ENCODE data around the gene TNFRSF6B. TPM values are rescaled to one million over a fixed set of nuclear protein-coding genes. Genes with fewer than 3 reads are reported as not detected.

The TNFRSF6B gene
- total RNA-seq, 1 experiment from 2014 or later, result not detected

DNA sequence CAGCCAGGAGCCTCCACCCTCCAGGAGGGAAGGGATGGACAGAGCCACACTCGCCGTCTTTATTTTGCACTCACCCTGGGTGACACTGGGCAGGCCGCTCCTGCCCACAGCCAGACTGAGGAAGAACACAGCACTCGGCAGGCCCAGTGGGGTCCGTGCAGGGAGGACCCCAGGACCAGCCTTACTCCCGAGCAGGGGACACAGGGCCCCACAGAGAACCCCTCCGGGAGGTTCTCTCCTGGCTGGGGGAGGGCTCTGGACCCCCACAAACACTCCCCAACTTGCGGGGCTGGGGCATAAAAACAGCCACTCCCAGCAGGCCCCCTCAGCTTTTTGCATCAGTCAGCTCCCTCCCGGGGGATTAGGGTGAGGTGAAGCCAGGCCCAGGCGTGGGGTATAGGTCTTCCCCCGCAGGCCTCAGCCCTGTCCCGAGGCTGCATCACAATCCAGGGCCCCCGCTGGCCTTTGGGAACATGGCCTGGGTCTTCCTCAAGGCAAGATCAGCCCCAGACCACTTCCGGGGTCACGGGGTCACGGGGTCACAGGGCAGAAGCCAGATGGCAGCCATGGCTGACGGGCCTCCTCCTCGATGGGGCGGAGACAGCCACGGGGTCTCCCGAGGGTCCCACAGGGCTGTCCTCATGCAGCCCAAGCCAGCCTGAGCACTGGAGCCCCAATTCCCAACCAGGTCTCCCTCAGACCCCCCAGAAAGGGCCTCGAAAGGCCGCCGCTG lies 3.2 kb downstream of the TNFRSF6B start:
- DNase-seq (ENCODE audit: low read depth, low spot score), result no peak
- H3K27ac ChIP-seq (ENCODE audit: low read length), result peak overlapping the region; percentile 77
- H3K4me3 ChIP-seq (ENCODE audit: low read depth in 2 of 2, low read length in 2 of 2), result no peak overlapping the region
- no peaks in the 10 kb centered on the region for H3K9me3 ChIP-seq (ENCODE audit: control insufficient read depth, insufficient read depth, low read depth, low read length)
- H3K36me3 ChIP-seq (ENCODE audit: control insufficient read depth, insufficient read depth, low read length), result no peaks in the 10 kb centered on the region
- ChIA-PET POLR2A (interaction anchor here (0.7 kb wide), 1 partner anchor 44 kb away, joined by 3 read pairs; no protein-coding TSS in a partner anchor), CTCF (no interaction called here)
- BruUV-seq (replicated peaks), result TSS peak; percentile 68
- no peaks in the 10 kb centered on the region for H3K27me3 ChIP-seq (ENCODE audit: control insufficient read depth, insufficient read depth, low read length)
- ATAC-seq, result peak; percentile 30
- in situ Hi-C loops (cut with HindIII; ENCODE audit: low pct_unique_long_range_greater_than_20kb, low sequenced_read_pairs) (no loop called here), intact Hi-C loops (cut with micrococcal nuclease; ENCODE audit: unreplicated experiment) (no loop called here)
- TF ChIP-seq POLR2AphosphoS5 (IDR thresholded peaks at IDR 0.05; ENCODE audit: low read depth, low read length), result 0 out of 2 replicates have a peak, but pooled peaks have one; percentile 16
- no peak for TF ChIP-seq TCF7L2 (IDR thresholded peaks at IDR 0.05; ENCODE audit: low read depth, low read length)
- H3K4me1 ChIP-seq (ENCODE audit: control insufficient read depth, insufficient read depth, low read length), result peaks cover 64% of the 10 kb centered on the region

DNA sequence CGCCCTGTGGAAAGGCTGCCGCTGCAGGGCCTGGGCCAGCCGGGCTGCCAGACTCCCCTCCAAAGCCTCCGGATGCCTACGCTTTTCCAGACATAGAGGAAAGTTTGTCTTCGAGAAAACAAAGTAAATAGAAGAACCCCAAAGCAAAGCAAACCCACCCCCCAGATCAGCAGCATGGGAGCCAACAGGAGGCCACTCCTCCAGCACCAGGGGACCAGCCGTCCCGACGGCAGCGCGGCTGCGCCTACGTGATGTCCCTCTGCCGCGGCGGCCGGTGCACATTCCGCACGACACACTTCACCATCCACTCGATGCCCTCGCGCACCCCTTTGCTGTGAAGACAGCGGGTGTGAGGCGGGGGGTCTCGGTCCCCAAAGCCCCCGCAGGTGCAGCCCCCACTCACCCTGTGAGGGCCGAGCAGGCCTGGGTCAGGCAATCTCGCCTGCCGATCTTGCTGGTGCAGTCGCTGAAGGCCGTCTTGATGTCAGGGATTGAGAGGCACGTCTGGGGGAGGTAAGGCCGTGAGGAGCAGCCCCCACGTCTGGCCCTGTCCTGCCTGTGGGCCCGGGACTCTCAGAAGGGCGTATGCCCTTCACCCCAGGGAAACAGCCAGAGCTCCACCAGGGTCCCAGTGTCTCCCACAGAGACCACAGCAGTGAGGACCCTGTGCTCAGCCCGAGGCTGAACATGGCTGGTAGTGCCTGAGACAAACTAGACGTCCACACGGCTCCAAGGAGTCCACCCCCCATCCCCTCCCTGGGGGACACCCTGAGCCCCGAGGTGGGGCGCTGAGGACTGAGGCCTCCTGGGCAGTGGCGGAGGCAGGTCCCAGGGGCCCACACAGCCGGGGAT lies 4.0 kb downstream of the TNFRSF6B start:
- no peaks in the 10 kb centered on the region for H3K9me3 ChIP-seq (ENCODE audit: control insufficient read depth, insufficient read depth, low read depth, low read length)
- H3K4me3 ChIP-seq (ENCODE audit: low read depth in 2 of 2, low read length in 2 of 2), result no peak overlapping the region
- POLR2A ChIA-PET, result no interaction called here
- DNase-seq (ENCODE audit: low read depth, low spot score) (no peak), ATAC-seq (no peak)
- intact Hi-C loops (cut with micrococcal nuclease; ENCODE audit: unreplicated experiment) (no loop called here), in situ Hi-C loops (cut with HindIII; ENCODE audit: low pct_unique_long_range_greater_than_20kb, low sequenced_read_pairs) (no loop called here)
- no peaks in the 10 kb centered on the region for H3K27me3 ChIP-seq (ENCODE audit: control insufficient read depth, insufficient read depth, low read length)
- TF ChIP-seq, protein P1, sequence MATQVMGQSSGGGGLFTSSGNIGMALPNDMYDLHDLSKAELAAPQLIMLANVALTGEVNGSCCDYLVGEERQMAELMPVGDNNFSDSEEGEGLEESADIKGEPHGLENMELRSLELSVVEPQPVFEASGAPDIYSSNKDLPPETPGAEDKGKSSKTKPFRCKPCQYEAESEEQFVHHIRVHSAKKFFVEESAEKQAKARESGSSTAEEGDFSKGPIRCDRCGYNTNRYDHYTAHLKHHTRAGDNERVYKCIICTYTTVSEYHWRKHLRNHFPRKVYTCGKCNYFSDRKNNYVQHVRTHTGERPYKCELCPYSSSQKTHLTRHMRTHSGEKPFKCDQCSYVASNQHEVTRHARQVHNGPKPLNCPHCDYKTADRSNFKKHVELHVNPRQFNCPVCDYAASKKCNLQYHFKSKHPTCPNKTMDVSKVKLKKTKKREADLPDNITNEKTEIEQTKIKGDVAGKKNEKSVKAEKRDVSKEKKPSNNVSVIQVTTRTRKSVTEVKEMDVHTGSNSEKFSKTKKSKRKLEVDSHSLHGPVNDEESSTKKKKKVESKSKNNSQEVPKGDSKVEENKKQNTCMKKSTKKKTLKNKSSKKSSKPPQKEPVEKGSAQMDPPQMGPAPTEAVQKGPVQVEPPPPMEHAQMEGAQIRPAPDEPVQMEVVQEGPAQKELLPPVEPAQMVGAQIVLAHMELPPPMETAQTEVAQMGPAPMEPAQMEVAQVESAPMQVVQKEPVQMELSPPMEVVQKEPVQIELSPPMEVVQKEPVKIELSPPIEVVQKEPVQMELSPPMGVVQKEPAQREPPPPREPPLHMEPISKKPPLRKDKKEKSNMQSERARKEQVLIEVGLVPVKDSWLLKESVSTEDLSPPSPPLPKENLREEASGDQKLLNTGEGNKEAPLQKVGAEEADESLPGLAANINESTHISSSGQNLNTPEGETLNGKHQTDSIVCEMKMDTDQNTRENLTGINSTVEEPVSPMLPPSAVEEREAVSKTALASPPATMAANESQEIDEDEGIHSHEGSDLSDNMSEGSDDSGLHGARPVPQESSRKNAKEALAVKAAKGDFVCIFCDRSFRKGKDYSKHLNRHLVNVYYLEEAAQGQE (IDR thresholded peaks at IDR 0.05; ENCODE audit: insufficient read depth in 1 of 2, low read depth in 2 of 2, low read length in 1 of 2), result no peak
- TF ChIP-seq POLR2AphosphoS5 (IDR thresholded peaks at IDR 0.05; ENCODE audit: low read depth, low read length), result peak; percentile 35; the same call in 1 of the 2 replicates
- no peak for TF ChIP-seq SIN3A (IDR thresholded peaks at IDR 0.05; ENCODE audit: borderline replicate concordance, insufficient read depth, low read depth, low read length)
- peak overlapping the region; percentile 77 for H3K27ac ChIP-seq (ENCODE audit: low read length)
- H3K36me3 ChIP-seq (ENCODE audit: control insufficient read depth, insufficient read depth, low read length), result no peaks in the 10 kb centered on the region
- H3K4me1 ChIP-seq (ENCODE audit: control insufficient read depth, insufficient read depth, low read length), result peaks cover 64% of the 10 kb centered on the region
- no TSS peak for BruUV-seq (replicated peaks)
- CTCF ChIA-PET, result interaction anchor here (0.6 kb wide), 1 partner anchor 200 kb away, joined by 8 read pairs; no protein-coding TSS in a partner anchor

DNA sequence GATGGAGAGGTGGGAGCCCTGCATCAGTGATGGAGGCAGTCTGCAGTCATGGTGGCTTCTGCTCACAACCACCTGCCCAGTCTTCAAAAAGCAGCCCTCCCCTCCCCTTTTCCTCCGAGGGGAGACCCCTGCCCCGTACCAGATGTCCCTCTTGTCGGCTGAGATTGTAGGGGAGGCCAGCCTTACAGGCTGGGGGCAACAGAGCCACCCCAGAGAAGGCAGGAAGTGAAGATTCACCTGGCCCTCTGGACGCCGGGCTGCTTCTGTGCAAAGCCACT lies 4.5 kb downstream of the TNFRSF6B start:
- peak overlapping the region; percentile 77 for H3K27ac ChIP-seq (ENCODE audit: low read length)
- H3K4me1 ChIP-seq (ENCODE audit: control insufficient read depth, insufficient read depth, low read length), result peaks cover 67% of the 10 kb centered on the region
- no peak for ATAC-seq
- TF ChIP-seq, protein P1 (IDR thresholded peaks at IDR 0.05; ENCODE audit: insufficient read depth in 1 of 2, low read depth in 2 of 2, low read length in 1 of 2), result no peak
- TF ChIP-seq POLR2AphosphoS5 (IDR thresholded peaks at IDR 0.05; ENCODE audit: low read depth, low read length) (no peak), SIN3A (IDR thresholded peaks at IDR 0.05; ENCODE audit: borderline replicate concordance, insufficient read depth, low read depth, low read length) (no peak)
- TF ChIP-seq, protein P2, sequence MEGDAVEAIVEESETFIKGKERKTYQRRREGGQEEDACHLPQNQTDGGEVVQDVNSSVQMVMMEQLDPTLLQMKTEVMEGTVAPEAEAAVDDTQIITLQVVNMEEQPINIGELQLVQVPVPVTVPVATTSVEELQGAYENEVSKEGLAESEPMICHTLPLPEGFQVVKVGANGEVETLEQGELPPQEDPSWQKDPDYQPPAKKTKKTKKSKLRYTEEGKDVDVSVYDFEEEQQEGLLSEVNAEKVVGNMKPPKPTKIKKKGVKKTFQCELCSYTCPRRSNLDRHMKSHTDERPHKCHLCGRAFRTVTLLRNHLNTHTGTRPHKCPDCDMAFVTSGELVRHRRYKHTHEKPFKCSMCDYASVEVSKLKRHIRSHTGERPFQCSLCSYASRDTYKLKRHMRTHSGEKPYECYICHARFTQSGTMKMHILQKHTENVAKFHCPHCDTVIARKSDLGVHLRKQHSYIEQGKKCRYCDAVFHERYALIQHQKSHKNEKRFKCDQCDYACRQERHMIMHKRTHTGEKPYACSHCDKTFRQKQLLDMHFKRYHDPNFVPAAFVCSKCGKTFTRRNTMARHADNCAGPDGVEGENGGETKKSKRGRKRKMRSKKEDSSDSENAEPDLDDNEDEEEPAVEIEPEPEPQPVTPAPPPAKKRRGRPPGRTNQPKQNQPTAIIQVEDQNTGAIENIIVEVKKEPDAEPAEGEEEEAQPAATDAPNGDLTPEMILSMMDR (IDR thresholded peaks at IDR 0.05), result no peak
- in situ Hi-C loops (cut with HindIII; ENCODE audit: low pct_unique_long_range_greater_than_20kb, low sequenced_read_pairs) (no loop called here), intact Hi-C loops (cut with micrococcal nuclease; ENCODE audit: unreplicated experiment) (no loop called here)
- POLR2A ChIA-PET, result no interaction called here
- no peaks in the 10 kb centered on the region for H3K9me3 ChIP-seq (ENCODE audit: control insufficient read depth, insufficient read depth, low read depth, low read length)
- no peaks in the 10 kb centered on the region for H3K27me3 ChIP-seq (ENCODE audit: control insufficient read depth, insufficient read depth, low read length)
- no TSS peak for BruUV-seq (replicated peaks)
- peaks cover 4% of the 10 kb centered on the region; the same call in 1 of the 2 replicates for H3K36me3 ChIP-seq (ENCODE audit: control insufficient read depth, insufficient read depth, low read length)
- H3K4me3 ChIP-seq (ENCODE audit: low read depth in 2 of 2, low read length in 2 of 2), result no peak overlapping the region
- CTCF ChIA-PET, result interaction anchor here (0.6 kb wide), 1 partner anchor 199 kb away, joined by 8 read pairs; no protein-coding TSS in a partner anchor
- no peak for DNase-seq (ENCODE audit: low read depth, low spot score)

Data from Panc1 (cell line).